GM23338 (cell line): ENCODE results near the gene CEACAM18. TPM values are rescaled to one million over a fixed set of nuclear protein-coding genes. Genes with fewer than 3 reads are reported as not detected.

Experiments
- ATAC-seq: fragments of 200-7000 bp; cut with Tn5 transposase; 3 replicates; pipeline ENCODE4 v1.9.1; 2020
- DNase-seq: peaks from one replicate; pipeline ENCODE4 v3.0.0-alpha.2; 2015; ENCODE audit warnings: low spot score
- H2AFZ ChIP-seq: fragments of 200-600 bp; sonication (generic); 2 replicates; pipeline ENCODE4 v1.8.0; 2016; ENCODE audit warnings: antibody characterized with exemption, mild to moderate bottlenecking, moderate library complexity
- H3F3A ChIP-seq: fragments of 200-600 bp; sonication (generic); replicated peaks from 2 replicates; pipeline ENCODE4 v1.8.0; 2017; ENCODE audit warnings: antibody characterized with exemption, mixed run types, low read depth
- H3K27ac ChIP-seq: fragments of 200-600 bp; sonication (generic); 2 replicates; pipeline ENCODE4 v1.6.1; 2016; ENCODE audit warnings: low read depth
- H3K27me3 ChIP-seq: fragments of 200-600 bp; sonication (generic); 2 replicates; pipeline ENCODE4 v1.8.0; 2016; ENCODE audit warnings: mild to moderate bottlenecking, mixed run types, moderate library complexity; ENCODE audit not compliant: insufficient read depth
- H3K36me3 ChIP-seq: fragments of 200-600 bp; sonication (generic); 2 replicates; pipeline ENCODE4 v1.8.0; 2016; ENCODE audit warnings: mild to moderate bottlenecking; ENCODE audit not compliant: insufficient read depth
- H3K4me1 ChIP-seq: fragments of 200-600 bp; sonication (generic); 2 replicates; pipeline ENCODE4 v1.8.0; 2016; ENCODE audit warnings: mild to moderate bottlenecking, moderate library complexity; ENCODE audit not compliant: insufficient read depth
- H3K4me2 ChIP-seq: fragments of 200-600 bp; sonication (generic); 2 replicates; pipeline ENCODE4 v1.7.1; 2017; ENCODE audit warnings: mixed run types
- H3K4me3 ChIP-seq: fragments of 200-600 bp; sonication (generic); 2 replicates; pipeline ENCODE4 v1.6.1; 2016; ENCODE audit warnings: mixed run types
- H3K79me2 ChIP-seq: fragments of 200-600 bp; sonication (generic); replicated peaks from 2 replicates; pipeline ENCODE4 v1.8.0; 2017; ENCODE audit warnings: mild to moderate bottlenecking; ENCODE audit not compliant: insufficient read depth
- H3K9me2 ChIP-seq: fragments of 200-600 bp; sonication (generic); 2 replicates; pipeline ENCODE4 v1.8.0; 2017; ENCODE audit not compliant: insufficient read depth
- H4K20me1 ChIP-seq: fragments of 200-600 bp; sonication (generic); replicated peaks from 2 replicates; pipeline ENCODE4 v1.8.0; 2017; ENCODE audit warnings: mild to moderate bottlenecking; ENCODE audit not compliant: insufficient read depth
- H3K27ac Mint-ChIP-seq: 2 replicates; pipeline ENCODE4 v1.8.0; 2020; ENCODE audit warnings: inconsistent platforms, mild to moderate bottlenecking, moderate library complexity, mixed read lengths
- H3K27me3 Mint-ChIP-seq: 3 replicates; pipeline ENCODE4 v1.8.0; 2022; ENCODE audit warnings: low read depth, mild to moderate bottlenecking, moderate library complexity, mixed read lengths, inconsistent platforms; ENCODE audit not compliant: insufficient read depth, poor library complexity
- H3K36me3 Mint-ChIP-seq: 3 replicates; pipeline ENCODE4 v1.8.0; 2021; ENCODE audit warnings: low read depth, mild to moderate bottlenecking, inconsistent platforms, moderate library complexity, mixed read lengths
- H3K4me1 Mint-ChIP-seq: 3 replicates; pipeline ENCODE4 v1.8.0; 2020; ENCODE audit warnings: mild to moderate bottlenecking, inconsistent platforms, mixed read lengths
- H3K4me3 Mint-ChIP-seq: 3 replicates; pipeline ENCODE4 v1.8.0; 2021; ENCODE audit warnings: moderate library complexity, mild to moderate bottlenecking, inconsistent platforms, mixed read lengths
- H3K9me3 Mint-ChIP-seq: 3 replicates; pipeline ENCODE4 v1.8.0; 2020; ENCODE audit warnings: moderate library complexity, mild to moderate bottlenecking, inconsistent platforms, mixed read lengths
- CREB1 ChIP-seq: fragments of 250-450 bp; sonication (Bioruptor Pico); IDR thresholded peaks from 2 replicates; pipeline ENCODE4 v1.5.0; 2020; ENCODE audit warnings: low read depth, mild to moderate bottlenecking, moderate library complexity
- EZH2 ChIP-seq: fragments of 200-600 bp; sonication (generic); IDR thresholded peaks from one replicate; pipeline ENCODE4 v1.8.0; 2017; ENCODE audit warnings: antibody characterized with exemption, mild to moderate bottlenecking, low read depth; ENCODE audit not compliant: unreplicated experiment
- EZH2phosphoT487 ChIP-seq: fragments of 200-600 bp; sonication (generic); IDR thresholded peaks from one replicate; pipeline ENCODE4 v1.8.1; 2018; ENCODE audit warnings: antibody characterized with exemption; ENCODE audit not compliant: unreplicated experiment
- JUNB ChIP-seq: IDR thresholded peaks from one replicate; pipeline ENCODE4 v1.6.1; 2016; ENCODE audit warnings: antibody characterized with exemption; ENCODE audit not compliant: unreplicated experiment
- NANOG ChIP-seq: IDR thresholded peaks from 2 replicates; pipeline ENCODE4 v1.6.1; 2016; ENCODE audit warnings: antibody characterized with exemption, borderline replicate concordance
- POLR2AphosphoS5 ChIP-seq: IDR thresholded peaks from 2 replicates; pipeline ENCODE4 v1.6.1; 2016; ENCODE audit warnings: antibody characterized with exemption, low read depth
- STAT1 ChIP-seq: IDR thresholded peaks from one replicate; pipeline ENCODE4 v1.6.1; 2016; ENCODE audit warnings: antibody characterized with exemption; ENCODE audit not compliant: unreplicated experiment
- ZNF114 ChIP-seq: fragments of 250-450 bp; sonication (Bioruptor Pico); IDR thresholded peaks from 2 replicates; pipeline ENCODE4 v1.5.0; 2020; ENCODE audit warnings: mild to moderate bottlenecking, moderate library complexity
- ZNF331 ChIP-seq: fragments of 250-450 bp; sonication (Bioruptor Pico); IDR thresholded peaks from 2 replicates; pipeline ENCODE4 v1.5.0; 2020; ENCODE audit warnings: low read depth, mild to moderate bottlenecking, moderate library complexity
- ZNF462 ChIP-seq: fragments of 250-450 bp; sonication (Bioruptor Pico); IDR thresholded peaks from 2 replicates; pipeline ENCODE4 v1.5.0; 2020; ENCODE audit warnings: mild to moderate bottlenecking, moderate library complexity
- polyA plus RNA-seq: library from polyadenylated mRNA; unstranded; fragments of >200 nt; fragmentation: Nextera tagmentation; extraction: Ambion mirVana; gene quantifications from 2 replicates; pipeline ENCODE4 v1.2.1, GENCODE V29; 2016
- total RNA-seq: library from RNA; depleted of rRNA; stranded (reverse); fragments of >200 nt; shearing (Covaris generic); gene quantifications from 2 replicates; pipeline ENCODE4 v1.2.3, GENCODE V29; 2014
- TF ChIP-seq, protein P1 (sequence below), 2 experiments: fragments of 200-600 bp in 1 of 2; sonication (generic) in 1 of 2; conservative IDR thresholded peaks; 2 replicates each; pipeline versions ENCODE4 v1.5.1 to v1.6.1; 2016 to 2017; ENCODE audit warnings: antibody characterized with exemption in 2 of 2, low read depth in 2 of 2, mild to moderate bottlenecking in 2 of 2, moderate library complexity in 1 of 2
- TF ChIP-seq, protein P2 (sequence below): IDR thresholded peaks from one replicate; pipeline ENCODE4 v1.6.1; 2018; ENCODE audit warnings: antibody characterized with exemption; ENCODE audit not compliant: unreplicated experiment
- TF ChIP-seq, protein P3 (sequence below): IDR thresholded peaks from 2 replicates; pipeline ENCODE4 v1.6.1; 2016; ENCODE audit warnings: antibody characterized with exemption

The CEACAM18 gene
- total and polyA plus RNA-seq, 2 experiments from 2014 or later = not detected

- TF ChIP-seq JUNB (no peak), EZH2phosphoT487 (no peak), ZNF331 (CRISPR knock-in tag) (no peak), NANOG (no peak), ZNF114 (no peak), EZH2 (no peak), ZNF462 (CRISPR knock-in tag) (no peak)
Observed at GRCh38 chr19:51489113-51489512, 10.8 kb downstream of the CEACAM18 start (continued).

DNA sequence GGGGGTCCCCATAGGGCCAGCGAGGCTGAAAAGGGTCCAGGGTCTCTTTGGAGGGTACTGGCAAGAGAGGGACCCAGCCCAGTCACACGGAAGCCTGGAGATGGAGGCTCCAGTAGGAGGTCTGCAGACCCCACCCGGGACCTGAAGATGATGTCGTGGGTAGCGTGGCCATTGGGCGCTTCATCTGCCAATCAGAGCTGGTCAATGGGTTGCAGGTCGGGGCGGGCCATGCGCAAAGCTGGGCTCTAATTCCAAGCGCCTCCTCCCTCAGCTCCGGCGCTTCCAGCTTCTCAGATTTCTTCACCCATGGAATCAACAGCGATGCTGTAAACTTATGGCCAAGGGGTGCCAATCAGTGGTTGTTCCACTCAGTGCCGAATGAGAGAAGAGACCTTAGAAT is 12.3 kb downstream of the CEACAM18 start:
- Histone ChIP-seq H3K4me2 (no peak overlapping the region), H3K4me1 (no peaks in the 10 kb centered on the region), H3K27ac (no peak overlapping the region), H3K36me3 (no peaks in the 10 kb centered on the region), H3K27me3 (no peaks in the 10 kb centered on the region), H3K4me3 (no peak overlapping the region), H3K9me2 (peaks cover 8% of the 10 kb centered on the region; the same call in 1 of the 2 replicates), H4K20me1 (no peaks in the 10 kb centered on the region), H3K79me2 (no peaks in the 10 kb centered on the region), H3F3A (no peaks in the 10 kb centered on the region), H2AFZ (0 out of 2 replicates have a peak overlapping the region, but pooled peaks have one; percentile 56)
- Mint-ChIP-seq H3K4me3 (no peak overlapping the region), H3K27me3 (peaks cover 9% of the 10 kb centered on the region), H3K9me3 (peaks cover 95% of the 10 kb centered on the region), H3K4me1 (no peaks in the 10 kb centered on the region), H3K27ac (no peak overlapping the region), H3K36me3 (peaks cover 47% of the 10 kb centered on the region)
- no peak for ATAC-seq
- DNase-seq = peak; percentile 64
- TF ChIP-seq POLR2AphosphoS5 (no peak), EZH2phosphoT487 (no peak), CREB1 (CRISPR knock-in tag) (no peak), STAT1 (no peak), NANOG (no peak), EZH2 (no peak), ZNF331 (CRISPR knock-in tag) (no peak)
- TF ChIP-seq, protein P1, sequence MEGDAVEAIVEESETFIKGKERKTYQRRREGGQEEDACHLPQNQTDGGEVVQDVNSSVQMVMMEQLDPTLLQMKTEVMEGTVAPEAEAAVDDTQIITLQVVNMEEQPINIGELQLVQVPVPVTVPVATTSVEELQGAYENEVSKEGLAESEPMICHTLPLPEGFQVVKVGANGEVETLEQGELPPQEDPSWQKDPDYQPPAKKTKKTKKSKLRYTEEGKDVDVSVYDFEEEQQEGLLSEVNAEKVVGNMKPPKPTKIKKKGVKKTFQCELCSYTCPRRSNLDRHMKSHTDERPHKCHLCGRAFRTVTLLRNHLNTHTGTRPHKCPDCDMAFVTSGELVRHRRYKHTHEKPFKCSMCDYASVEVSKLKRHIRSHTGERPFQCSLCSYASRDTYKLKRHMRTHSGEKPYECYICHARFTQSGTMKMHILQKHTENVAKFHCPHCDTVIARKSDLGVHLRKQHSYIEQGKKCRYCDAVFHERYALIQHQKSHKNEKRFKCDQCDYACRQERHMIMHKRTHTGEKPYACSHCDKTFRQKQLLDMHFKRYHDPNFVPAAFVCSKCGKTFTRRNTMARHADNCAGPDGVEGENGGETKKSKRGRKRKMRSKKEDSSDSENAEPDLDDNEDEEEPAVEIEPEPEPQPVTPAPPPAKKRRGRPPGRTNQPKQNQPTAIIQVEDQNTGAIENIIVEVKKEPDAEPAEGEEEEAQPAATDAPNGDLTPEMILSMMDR (conservative IDR thresholded peaks at IDR 0.05; ENCODE audit: low read depth in 2 of 2) = no peak
- TF ChIP-seq, protein P2, sequence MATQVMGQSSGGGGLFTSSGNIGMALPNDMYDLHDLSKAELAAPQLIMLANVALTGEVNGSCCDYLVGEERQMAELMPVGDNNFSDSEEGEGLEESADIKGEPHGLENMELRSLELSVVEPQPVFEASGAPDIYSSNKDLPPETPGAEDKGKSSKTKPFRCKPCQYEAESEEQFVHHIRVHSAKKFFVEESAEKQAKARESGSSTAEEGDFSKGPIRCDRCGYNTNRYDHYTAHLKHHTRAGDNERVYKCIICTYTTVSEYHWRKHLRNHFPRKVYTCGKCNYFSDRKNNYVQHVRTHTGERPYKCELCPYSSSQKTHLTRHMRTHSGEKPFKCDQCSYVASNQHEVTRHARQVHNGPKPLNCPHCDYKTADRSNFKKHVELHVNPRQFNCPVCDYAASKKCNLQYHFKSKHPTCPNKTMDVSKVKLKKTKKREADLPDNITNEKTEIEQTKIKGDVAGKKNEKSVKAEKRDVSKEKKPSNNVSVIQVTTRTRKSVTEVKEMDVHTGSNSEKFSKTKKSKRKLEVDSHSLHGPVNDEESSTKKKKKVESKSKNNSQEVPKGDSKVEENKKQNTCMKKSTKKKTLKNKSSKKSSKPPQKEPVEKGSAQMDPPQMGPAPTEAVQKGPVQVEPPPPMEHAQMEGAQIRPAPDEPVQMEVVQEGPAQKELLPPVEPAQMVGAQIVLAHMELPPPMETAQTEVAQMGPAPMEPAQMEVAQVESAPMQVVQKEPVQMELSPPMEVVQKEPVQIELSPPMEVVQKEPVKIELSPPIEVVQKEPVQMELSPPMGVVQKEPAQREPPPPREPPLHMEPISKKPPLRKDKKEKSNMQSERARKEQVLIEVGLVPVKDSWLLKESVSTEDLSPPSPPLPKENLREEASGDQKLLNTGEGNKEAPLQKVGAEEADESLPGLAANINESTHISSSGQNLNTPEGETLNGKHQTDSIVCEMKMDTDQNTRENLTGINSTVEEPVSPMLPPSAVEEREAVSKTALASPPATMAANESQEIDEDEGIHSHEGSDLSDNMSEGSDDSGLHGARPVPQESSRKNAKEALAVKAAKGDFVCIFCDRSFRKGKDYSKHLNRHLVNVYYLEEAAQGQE = no peak
- TF ChIP-seq, protein P3, sequence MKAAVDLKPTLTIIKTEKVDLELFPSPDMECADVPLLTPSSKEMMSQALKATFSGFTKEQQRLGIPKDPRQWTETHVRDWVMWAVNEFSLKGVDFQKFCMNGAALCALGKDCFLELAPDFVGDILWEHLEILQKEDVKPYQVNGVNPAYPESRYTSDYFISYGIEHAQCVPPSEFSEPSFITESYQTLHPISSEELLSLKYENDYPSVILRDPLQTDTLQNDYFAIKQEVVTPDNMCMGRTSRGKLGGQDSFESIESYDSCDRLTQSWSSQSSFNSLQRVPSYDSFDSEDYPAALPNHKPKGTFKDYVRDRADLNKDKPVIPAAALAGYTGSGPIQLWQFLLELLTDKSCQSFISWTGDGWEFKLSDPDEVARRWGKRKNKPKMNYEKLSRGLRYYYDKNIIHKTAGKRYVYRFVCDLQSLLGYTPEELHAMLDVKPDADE = no peak
